H9 (cell line): ENCODE data around the gene MCFD2. TPM values are rescaled to one million over a fixed set of nuclear protein-coding genes. Genes with fewer than 3 reads are reported as not detected.

Experiments
- DNase-seq: peaks from one replicate; pipeline ENCODE4 v3.0.0-alpha.2; 2017
- H2AFZ ChIP-seq: one replicate; pipeline ENCODE4 v1.6.1; 2013; ENCODE audit warnings: mild to moderate bottlenecking, low read length, control low read depth, moderate library complexity
- H2AK5ac ChIP-seq: 2 replicates; pipeline ENCODE4 v1.6.1; 2013; ENCODE audit warnings: low read length, control low read depth, mixed read lengths; ENCODE audit not compliant: insufficient read length
- H2BK120ac ChIP-seq: one replicate; pipeline ENCODE4 v1.6.1; 2013; ENCODE audit warnings: low read depth, mild to moderate bottlenecking, low read length, control low read depth, inconsistent platforms; ENCODE audit not compliant: poor library complexity, severe bottlenecking
- H2BK12ac ChIP-seq: 2 replicates; pipeline ENCODE4 v1.6.1; 2013; ENCODE audit warnings: low read length, control low read depth, mixed read lengths, low read depth; ENCODE audit not compliant: insufficient read length
- H2BK15ac ChIP-seq: 2 replicates; pipeline ENCODE4 v1.6.1; 2013; ENCODE audit warnings: low read depth, low read length, control low read depth
- H2BK20ac ChIP-seq: one replicate; pipeline ENCODE4 v1.6.1; 2013; ENCODE audit warnings: low read depth, mild to moderate bottlenecking, low read length, control low read depth, inconsistent platforms; ENCODE audit not compliant: poor library complexity, severe bottlenecking
- H2BK5ac ChIP-seq: 2 replicates; pipeline ENCODE4 v1.6.1; 2013; ENCODE audit warnings: low read length, control low read depth, mixed read lengths; ENCODE audit not compliant: insufficient read length
- H3K14ac ChIP-seq: 2 replicates; pipeline ENCODE4 v1.6.1; 2013; ENCODE audit warnings: low read length, control low read depth; ENCODE audit not compliant: insufficient read depth
- H3K18ac ChIP-seq: 2 replicates; pipeline ENCODE4 v1.6.1; 2013; ENCODE audit warnings: low read depth, mild to moderate bottlenecking, mixed read lengths, low read length, control low read depth; ENCODE audit not compliant: insufficient read length
- H3K23ac ChIP-seq: 2 replicates; pipeline ENCODE4 v1.6.1; 2013; ENCODE audit warnings: low read length, control low read depth, mixed read lengths, low read depth; ENCODE audit not compliant: insufficient read length
- H3K23me2 ChIP-seq: 2 replicates; pipeline ENCODE4 v1.6.1; 2013; ENCODE audit warnings: low read depth, mild to moderate bottlenecking, mixed read lengths, low read length, control low read depth; ENCODE audit not compliant: insufficient read length, poor library complexity, severe bottlenecking
- H3K27ac ChIP-seq: 2 replicates; pipeline ENCODE4 v1.5.1; 2013; ENCODE audit warnings: low read length, control low read depth, mixed read lengths, low read depth; ENCODE audit not compliant: insufficient read length
- H3K27me3 ChIP-seq: 2 replicates; pipeline ENCODE4 v1.6.1; 2013; ENCODE audit warnings: low read length, control low read depth, inconsistent platforms; ENCODE audit not compliant: insufficient read depth
- H3K4ac ChIP-seq: 2 replicates; pipeline ENCODE4 v1.6.1; 2013; ENCODE audit warnings: low read depth, mild to moderate bottlenecking, control low read depth, inconsistent platforms, low read length, moderate library complexity
- H3K4me1 ChIP-seq: 2 replicates; pipeline ENCODE4 v1.6.1; 2013; ENCODE audit warnings: low read length, control low read depth, inconsistent platforms; ENCODE audit not compliant: insufficient read depth
- H3K4me2 ChIP-seq: 2 replicates; pipeline ENCODE4 v1.6.1; 2013; ENCODE audit warnings: low read length, control low read depth, mixed read lengths; ENCODE audit not compliant: insufficient read length, insufficient read depth
- H3K56ac ChIP-seq: 2 replicates; pipeline ENCODE4 v1.6.1; 2013; ENCODE audit warnings: low read depth, mild to moderate bottlenecking, mixed read lengths, low read length, control low read depth; ENCODE audit not compliant: insufficient read length
- H3K79me1 ChIP-seq: 2 replicates; pipeline ENCODE4 v1.6.1; 2013; ENCODE audit warnings: low read depth, mild to moderate bottlenecking, moderate library complexity, low read length, control low read depth, inconsistent platforms; ENCODE audit not compliant: insufficient read depth, poor library complexity, severe bottlenecking
- H3K79me2 ChIP-seq: 2 replicates; pipeline ENCODE4 v1.6.1; 2013; ENCODE audit warnings: low read length, control low read depth, inconsistent platforms; ENCODE audit not compliant: insufficient read depth
- H3K9ac ChIP-seq: 2 replicates; pipeline ENCODE4 v1.6.1; 2013; ENCODE audit warnings: low read length, control low read depth, mixed read lengths; ENCODE audit not compliant: insufficient read length; ENCODE audit errors: extremely low read depth
- H3K9me3 ChIP-seq: one replicate; pipeline ENCODE4 v1.6.1; 2013; ENCODE audit warnings: low read depth, low read length, inconsistent platforms; ENCODE audit not compliant: control insufficient read depth
- H3T11ph ChIP-seq: one replicate; pipeline ENCODE4 v1.6.1; 2013; ENCODE audit warnings: mild to moderate bottlenecking, low read length, control low read depth, inconsistent platforms
- H4K20me1 ChIP-seq: one replicate; pipeline ENCODE4 v1.6.1; 2013; ENCODE audit not compliant: control insufficient read depth, insufficient read length, insufficient read depth
- H4K5ac ChIP-seq: 2 replicates; pipeline ENCODE4 v1.6.1; 2013; ENCODE audit warnings: low read depth, mild to moderate bottlenecking, mixed read lengths, low read length, control low read depth; ENCODE audit not compliant: insufficient read length
- H4K8ac ChIP-seq: replicated peaks from 2 replicates; pipeline ENCODE4 v1.6.1; 2013; ENCODE audit warnings: low read length, control low read depth, mixed read lengths, low read depth; ENCODE audit not compliant: insufficient read length
- H4K91ac ChIP-seq: 2 replicates; pipeline ENCODE4 v1.6.1; 2013; ENCODE audit warnings: low read depth, mild to moderate bottlenecking, moderate library complexity, mixed read lengths, low read length, control low read depth; ENCODE audit not compliant: insufficient read length
- H3K27ac Mint-ChIP-seq, 3 experiments: 2 replicates in 2 of 3; 3 replicates in 1 of 3; pipeline ENCODE4 v1.8.0; 2020 to 2021; ENCODE audit warnings: mixed read lengths in 3 of 3, mild to moderate bottlenecking in 1 of 3, moderate library complexity in 1 of 3
- H3K27me3 Mint-ChIP-seq: 2 replicates; pipeline ENCODE4 v1.8.0; 2021; ENCODE audit warnings: low read depth, mild to moderate bottlenecking, moderate library complexity, mixed read lengths
- H3K36me3 Mint-ChIP-seq, 3 experiments: 2 replicates in 2 of 3; 3 replicates in 1 of 3; pipeline ENCODE4 v1.8.0; 2020 to 2021; ENCODE audit warnings: low read depth in 3 of 3, mixed read lengths in 3 of 3; ENCODE audit not compliant: insufficient read depth in 1 of 3
- H3K4me1 Mint-ChIP-seq, 2 experiments: 2 replicates each; pipeline ENCODE4 v1.8.0; 2020; ENCODE audit warnings: mixed read lengths in 2 of 2
- H3K4me3 Mint-ChIP-seq, 2 experiments: 2 replicates in 1 of 2; 3 replicates in 1 of 2; pipeline ENCODE4 v1.8.0; 2020 to 2021; ENCODE audit warnings: mild to moderate bottlenecking in 2 of 2, mixed read lengths in 2 of 2, moderate library complexity in 1 of 2
- H3K9me3 Mint-ChIP-seq, 2 experiments: 2 replicates in 1 of 2; 3 replicates in 1 of 2; pipeline ENCODE4 v1.8.0; 2020; ENCODE audit warnings: mild to moderate bottlenecking in 2 of 2, mixed read lengths in 2 of 2, moderate library complexity in 1 of 2
- CTCF ChIP-seq: fragments of 200-600 bp; sonication (generic); conservative IDR thresholded peaks from 3 replicates; pipeline ENCODE4 v1.8.0; 2021; ENCODE audit warnings: antibody characterized with exemption, mild to moderate bottlenecking
- whole genome bisulfite sequencing: extraction: QIAGEN DNeasy Blood & Tissue Kit; methylation state at CpG from one replicate; pipeline ENCODE4 v1.1.7; 2013; ENCODE audit warnings: missing lambda C conversion rate, low lambda C conversion rate, mixed read lengths; ENCODE audit not compliant: insufficient read length; ENCODE audit errors: extremely low coverage; 5-methylcytosine and 5-hydroxymethylcytosine counted together
- total RNA-seq: library from RNA; stranded (reverse); gene quantifications from 2 replicates; pipeline ENCODE4 v1.2.1, GENCODE V29; 2021

MCFD2 gene
- total RNA-seq, 1 experiment from 2014 or later, result 64.6 TPM

GRCh38 chr2:46943881-46944798 is 28.5 kb upstream of the MCFD2 start:
- TF ChIP-seq CTCF, result no peak
- Mint-ChIP-seq H3K36me3 (no peaks in the 10 kb centered on the region), H3K4me3 (no peak overlapping the region), H3K9me3 (no peaks in the 10 kb centered on the region; a peak in 1 of 5 replicates), H3K27ac (no peak overlapping the region), H3K4me1 (peaks cover 29 to 34% of the 10 kb centered on the region in 2 experiments), H3K27me3 (peaks cover 25% of the 10 kb centered on the region)
- Histone ChIP-seq H3K79me1 (no peaks in the 10 kb centered on the region), H3K14ac (no peak overlapping the region), H3K4me1 (no peaks in the 10 kb centered on the region; the same call in 1 of the 2 replicates), H2BK12ac (no peak overlapping the region), H3K23me2 (peaks cover 16% of the 10 kb centered on the region), H2AK5ac (no peak overlapping the region), H4K5ac (no peak overlapping the region), H3K18ac (no peak overlapping the region), H4K20me1 (no peaks in the 10 kb centered on the region), H3K27me3 (no peaks in the 10 kb centered on the region; the same call in 1 of the 2 replicates), H2BK120ac (no peak overlapping the region), H2AFZ (no peak overlapping the region), H3K23ac (no peak overlapping the region), H2BK5ac (no peak overlapping the region), H2BK15ac (no peak overlapping the region), H3T11ph (no peak overlapping the region), H3K56ac (no peak overlapping the region), H3K4ac (no peak overlapping the region), H4K8ac (no peak overlapping the region), H3K9ac (no peak overlapping the region), H2BK20ac (no peak overlapping the region), H3K4me2 (no peak overlapping the region), H3K27ac (no peak overlapping the region), H3K9me3 (no peaks in the 10 kb centered on the region), H4K91ac (no peak overlapping the region), H3K79me2 (no peaks in the 10 kb centered on the region)
- DNase-seq, result no peak
- WGBS, result no CpG with 5 or more reads among the region's 9 CpGs
